Activated T-helper 1 cell treated with anti-CD3 and anti-CD28 coated beads, Interleukin-2, amount 50 U/mL, for 16 hours (primary cell): ENCODE results near the gene DRAP1.

ENCODE experiments used
- DNase-seq, 2 donors: peaks; one replicate each; pipeline ENCODE4 v3.0.0-alpha.2; 2020; ENCODE audit warnings: low read depth in 1 of 2, low spot score in 1 of 2

The DRAP1 gene

DNA sequence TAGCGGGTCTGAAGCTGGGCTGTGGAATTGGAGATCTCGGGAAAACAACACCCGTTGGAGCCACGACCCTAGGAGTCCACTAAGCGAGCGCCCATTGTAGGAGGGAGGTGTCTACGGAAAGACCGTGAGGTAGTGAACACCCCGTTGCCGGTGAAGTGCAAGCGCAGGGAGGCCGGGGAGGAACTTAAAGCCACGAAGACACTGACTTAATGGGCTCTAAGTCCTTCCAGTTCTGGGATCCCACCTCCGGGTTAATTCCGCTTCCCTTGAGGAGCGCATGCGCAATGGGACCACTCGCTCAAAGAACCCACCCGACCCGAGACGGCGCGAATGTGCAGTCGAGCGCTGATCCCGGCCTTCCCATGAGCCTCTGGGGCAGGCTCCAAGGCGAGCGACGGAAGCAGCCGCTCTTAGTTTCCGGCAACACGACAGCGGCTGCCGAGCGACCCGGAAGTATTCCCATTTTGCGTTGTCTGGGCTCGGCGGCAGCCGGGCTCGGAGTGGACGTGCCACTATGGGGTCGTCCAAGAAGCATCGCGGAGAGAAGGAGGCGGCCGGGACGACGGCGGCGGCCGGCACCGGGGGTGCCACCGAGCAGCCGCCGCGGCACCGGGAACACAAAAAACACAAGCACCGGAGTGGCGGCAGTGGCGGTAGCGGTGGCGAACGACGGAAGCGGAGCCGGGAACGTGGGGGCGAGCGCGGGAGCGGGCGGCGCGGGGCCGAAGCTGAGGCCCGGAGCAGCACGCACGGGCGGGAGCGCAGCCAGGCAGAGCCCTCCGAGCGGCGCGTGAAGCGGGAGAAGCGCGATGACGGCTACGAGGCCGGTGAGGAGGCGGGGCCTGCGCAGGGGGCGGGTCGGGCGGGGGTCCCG, 42.3 kb downstream of the DRAP1 start, which contains the start of gene SART1:
SART1 (plus strand) TSS at position 468 of the 874 bp plus-strand sequence; CDS start at position 515, 47 bp downstream.
- DNase-seq, result peak; percentile 88 to 93

DNA sequence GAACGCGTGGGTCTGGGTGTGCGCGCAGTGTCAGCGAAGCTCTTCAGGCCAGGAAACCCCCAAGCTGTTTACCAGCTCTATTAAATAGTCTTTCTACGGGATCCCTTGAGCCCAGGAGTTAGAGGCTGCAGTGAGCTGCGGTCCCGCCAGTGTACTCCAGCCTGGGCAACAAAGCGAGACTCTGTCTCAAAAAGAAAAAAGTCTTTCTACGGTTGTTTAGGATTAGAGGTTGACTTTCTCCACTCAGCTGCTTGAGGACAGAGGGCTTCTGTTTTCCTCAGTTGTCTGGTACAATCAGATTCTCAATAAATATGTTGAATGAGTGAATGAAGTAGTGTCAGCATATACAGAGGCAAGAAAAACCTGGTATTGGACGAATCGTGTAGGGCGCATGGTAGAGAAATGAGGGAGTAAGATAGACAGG, 42.9 kb downstream of the DRAP1 start:
- no peak for DNase-seq

DNA sequence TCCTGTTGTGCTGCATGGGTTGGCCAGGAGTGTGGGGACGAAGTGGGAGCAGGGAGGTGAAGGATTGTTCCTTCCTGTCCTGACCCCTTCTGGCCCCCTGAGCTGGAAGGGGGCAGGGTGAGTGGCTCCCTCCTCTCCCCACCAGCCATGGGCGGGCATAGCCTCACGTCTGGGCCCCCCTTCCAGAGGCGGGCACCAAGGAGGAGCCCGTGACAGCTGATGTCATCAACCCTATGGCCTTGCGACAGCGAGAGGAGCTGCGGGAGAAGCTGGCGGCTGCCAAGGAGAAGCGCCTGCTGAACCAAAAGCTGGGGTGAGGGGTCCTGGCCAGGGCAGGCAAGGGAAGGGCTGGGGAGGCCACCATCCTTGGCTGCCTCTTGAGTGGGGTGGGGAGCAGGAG, 45.7 kb downstream of the DRAP1 start:
- no peak for DNase-seq

DNA sequence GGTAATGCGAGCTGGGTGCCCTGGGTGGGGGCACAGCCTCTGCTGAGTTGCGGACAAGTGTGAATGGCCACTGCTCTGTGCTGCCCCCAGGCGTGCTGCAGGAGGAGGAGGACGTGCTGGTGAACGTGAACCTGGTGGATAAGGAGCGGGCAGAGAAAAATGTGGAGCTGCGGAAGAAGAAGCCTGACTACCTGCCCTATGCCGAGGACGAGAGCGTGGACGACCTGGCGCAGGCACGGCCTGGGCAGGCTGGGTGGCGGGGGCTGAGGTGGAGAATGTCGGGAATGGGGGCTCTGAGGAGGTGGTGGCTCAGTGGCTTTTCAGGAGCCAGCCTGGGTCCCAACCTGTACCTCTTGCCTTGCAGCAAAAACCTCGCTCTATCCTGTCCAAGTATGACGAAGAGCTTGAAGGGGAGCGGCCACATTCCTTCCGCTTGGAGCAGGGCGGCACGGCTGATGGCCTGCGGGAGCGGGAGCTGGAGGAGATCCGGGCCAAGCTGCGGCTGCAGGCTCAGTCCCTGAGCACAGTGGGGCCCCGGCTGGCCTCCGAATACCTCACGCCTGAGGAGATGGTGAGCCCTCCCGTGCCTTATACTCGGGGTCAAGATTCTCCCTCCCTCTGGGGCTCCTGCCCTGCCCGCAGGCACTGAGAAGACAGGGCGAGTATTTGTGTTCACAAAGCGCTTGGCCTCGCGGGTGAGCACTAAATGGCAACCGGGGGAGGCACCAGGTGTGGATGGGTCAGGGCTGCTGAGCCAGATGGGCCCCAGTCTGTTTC, 46.9 kb downstream of the DRAP1 start:
- DNase-seq, result no peak

DNA sequence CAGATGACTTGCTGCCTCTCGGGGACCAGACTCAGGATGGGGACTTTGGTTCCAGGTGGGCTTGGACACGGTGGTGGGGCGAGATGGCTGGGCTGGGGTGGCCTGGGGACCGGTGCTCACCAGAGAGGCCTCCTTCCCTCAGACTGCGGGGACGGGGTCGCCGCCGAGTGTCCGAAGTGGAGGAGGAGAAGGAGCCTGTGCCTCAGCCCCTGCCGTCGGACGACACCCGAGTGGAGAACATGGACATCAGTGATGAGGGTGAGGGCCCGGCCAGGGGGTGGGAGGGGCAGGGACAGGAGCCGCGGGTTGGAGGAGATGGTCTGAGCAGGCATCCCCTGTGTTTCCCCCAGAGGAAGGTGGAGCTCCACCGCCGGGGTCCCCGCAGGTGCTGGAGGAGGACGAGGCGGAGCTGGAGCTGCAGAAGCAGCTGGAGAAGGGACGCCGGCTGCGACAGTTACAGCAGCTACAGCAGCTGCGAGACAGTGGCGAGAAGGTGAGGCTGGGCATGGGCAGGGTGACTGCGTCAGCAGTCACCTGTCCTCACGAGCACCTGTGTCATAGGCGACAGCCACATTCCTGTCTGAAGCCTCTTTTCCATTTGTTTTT, 48.2 kb downstream of the DRAP1 start:
- no peak for DNase-seq

DNA sequence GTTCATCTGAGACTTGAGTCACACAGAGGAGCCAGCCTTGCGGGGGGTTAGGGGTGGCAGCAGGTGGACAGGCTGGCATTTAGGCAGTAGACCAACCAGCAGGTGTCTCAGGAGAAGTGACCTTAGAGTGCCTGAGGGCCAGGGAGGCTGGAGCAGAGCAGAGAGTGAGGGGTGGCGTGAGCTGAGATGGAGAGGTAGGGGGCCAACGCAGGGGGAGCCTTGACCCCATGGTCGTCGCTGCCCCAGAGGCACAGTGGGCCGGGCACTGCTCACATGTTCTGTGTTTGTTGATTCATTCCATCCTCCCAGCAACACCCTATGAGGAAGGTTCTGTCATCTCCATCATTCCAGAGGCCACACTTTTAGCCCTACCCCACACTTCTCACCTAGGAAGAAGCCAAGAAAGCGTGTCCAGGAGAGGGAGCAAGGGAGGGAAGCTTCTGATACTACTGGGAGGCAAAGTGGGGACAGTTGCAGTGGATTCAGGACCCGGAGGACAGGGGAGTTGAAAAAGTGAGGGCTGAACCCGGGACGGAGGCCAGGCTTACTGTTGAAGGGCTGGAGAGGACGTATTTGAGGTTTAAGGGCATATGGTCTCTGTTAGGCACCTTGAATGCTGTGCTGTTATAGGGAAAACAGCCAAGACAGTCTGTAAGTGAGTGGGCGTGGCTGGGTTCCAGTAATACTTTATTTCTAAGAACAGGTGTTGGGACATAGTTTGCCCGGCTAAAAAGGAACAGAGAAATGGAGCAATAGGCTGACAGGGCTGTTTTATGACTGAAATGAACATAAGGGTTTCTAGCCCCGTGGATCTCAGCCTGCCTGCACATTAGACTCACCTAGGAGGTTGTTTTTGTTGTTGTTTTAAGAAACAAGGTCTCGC, 49.6 kb downstream of the DRAP1 start:
- no peak for DNase-seq
